Uterus (tissue), 2 donors: ENCODE results near the gene GLT8D2.

ENCODE experiments used
- CTCF ChIP-seq, 4 experiments: fragments of 200-600 bp in 2 of 4; fragments of 450-650 bp in 2 of 4; sonication (generic) in 2 of 4; IDR thresholded peaks; one replicate each; pipeline ENCODE4 v1.5.1; 2016 to 2019; ENCODE audit warnings: antibody characterized with exemption in 4 of 4, mild to moderate bottlenecking in 2 of 4, moderate library complexity in 1 of 4
- POLR2A ChIP-seq, 2 donors: fragments of 450-650 bp; IDR thresholded peaks; one replicate each; pipeline ENCODE4 v1.6.1; 2016; ENCODE audit warnings: antibody characterized with exemption in 2 of 2, mild to moderate bottlenecking in 1 of 2, moderate library complexity in 1 of 2

GRCh38 chr12:103975368-103975767, 74.6 kb downstream of the GLT8D2 start:
- TF ChIP-seq CTCF (IDR thresholded peaks at IDR 0.05): no peak
- TF ChIP-seq POLR2A (IDR thresholded peaks at IDR 0.05): no peak
